ENCODE measurements around the gene SLC7A10. TPM values are rescaled to one million over a fixed set of nuclear protein-coding genes. Genes with fewer than 3 reads are reported as not detected.

Gene SLC7A10
- total RNA-seq, 1 donor from 2014 or later, result 1.4 TPM

- no peak for DNase-seq (ENCODE audit: low read depth, low spot score)
- TF ChIP-seq CTCF (conservative IDR thresholded peaks at IDR 0.05), result no peak
- Mint-ChIP-seq H3K36me3 (ENCODE audit: low read depth) (no peaks in the 10 kb centered on the region), H3K4me1 (no peaks in the 10 kb centered on the region), H3K27me3 (ENCODE audit: low read depth) (peaks cover 3% of the 10 kb centered on the region), H3K9me3 (no peaks in the 10 kb centered on the region), H3K27ac (ENCODE audit: unreplicated experiment) (no peak overlapping the region), H3K4me3 (no peak overlapping the region)
These were observed 15.5 kb upstream of the SLC7A10 start for GRCh38 chr19:33241091-33241529.

GRCh38 chr19:33240181-33240771, 14.6 kb upstream of the SLC7A10 start:
- Mint-ChIP-seq H3K9me3 (no peaks in the 10 kb centered on the region), H3K4me1 (no peaks in the 10 kb centered on the region), H3K27ac (ENCODE audit: unreplicated experiment) (no peak overlapping the region), H3K4me3 (no peak overlapping the region), H3K36me3 (ENCODE audit: low read depth) (no peaks in the 10 kb centered on the region), H3K27me3 (ENCODE audit: low read depth) (peaks cover 5% of the 10 kb centered on the region)
- no peak for DNase-seq (ENCODE audit: low read depth, low spot score)
- no peak for TF ChIP-seq CTCF (conservative IDR thresholded peaks at IDR 0.05)

GRCh38 chr19:33239223-33239975, 13.7 kb upstream of the SLC7A10 start:
- H3K36me3 Mint-ChIP-seq (ENCODE audit: low read depth), result no peaks in the 10 kb centered on the region
- no peak overlapping the region for H3K27ac Mint-ChIP-seq (ENCODE audit: unreplicated experiment)
- peaks cover 5% of the 10 kb centered on the region for H3K27me3 Mint-ChIP-seq (ENCODE audit: low read depth)
- DNase-seq (ENCODE audit: low read depth, low spot score), result no peak
- no peaks in the 10 kb centered on the region for H3K9me3 Mint-ChIP-seq
- H3K4me1 Mint-ChIP-seq, result no peaks in the 10 kb centered on the region
- TF ChIP-seq CTCF (conservative IDR thresholded peaks at IDR 0.05), result no peak
- no peak overlapping the region for H3K4me3 Mint-ChIP-seq

- no peak overlapping the region for H3K27ac Mint-ChIP-seq (ENCODE audit: unreplicated experiment)
- peaks cover 5% of the 10 kb centered on the region for H3K27me3 Mint-ChIP-seq (ENCODE audit: low read depth)
- H3K9me3 Mint-ChIP-seq, result no peaks in the 10 kb centered on the region
- DNase-seq (ENCODE audit: low read depth, low spot score), result no peak
- H3K4me3 Mint-ChIP-seq, result no peak overlapping the region
- H3K4me1 Mint-ChIP-seq, result no peaks in the 10 kb centered on the region
- H3K36me3 Mint-ChIP-seq (ENCODE audit: low read depth), result no peaks in the 10 kb centered on the region
- TF ChIP-seq CTCF (conservative IDR thresholded peaks at IDR 0.05), result no peak
These were observed 13.0 kb upstream of the SLC7A10 start for GRCh38 chr19:33238481-33239149.

- Mint-ChIP-seq H3K27me3 (ENCODE audit: low read depth) (peaks cover 5% of the 10 kb centered on the region), H3K36me3 (ENCODE audit: low read depth) (no peaks in the 10 kb centered on the region), H3K9me3 (no peaks in the 10 kb centered on the region), H3K4me3 (no peak overlapping the region), H3K27ac (ENCODE audit: unreplicated experiment) (no peak overlapping the region), H3K4me1 (no peaks in the 10 kb centered on the region)
- no peak for TF ChIP-seq CTCF (conservative IDR thresholded peaks at IDR 0.05)
- no peak for DNase-seq (ENCODE audit: low read depth, low spot score)
These were observed 11.2 kb upstream of the SLC7A10 start for GRCh38 chr19:33236696-33237390.

Measured in neural crest cell (in vitro differentiated cells).